Mesendoderm (in vitro differentiated cells): ENCODE results near the gene KRTAP5-1.

ENCODE experiments used
- DNase-seq: peaks from one replicate; pipeline ENCODE4 v3.0.0; 2013
- H2AK5ac ChIP-seq: 2 replicates; pipeline ENCODE4 v1.6.1; 2013; ENCODE audit warnings: low read length, inconsistent platforms
- H2BK120ac ChIP-seq: 2 replicates; pipeline ENCODE4 v1.6.1; 2013; ENCODE audit warnings: low read depth, mild to moderate bottlenecking, low read length, moderate library complexity, mixed read lengths
- H2BK15ac ChIP-seq: replicated peaks from 2 replicates; pipeline ENCODE4 v1.6.1; 2013; ENCODE audit warnings: low read depth, mild to moderate bottlenecking, moderate library complexity
- H2BK5ac ChIP-seq: 2 replicates; pipeline ENCODE4 v1.6.1; 2013; ENCODE audit warnings: low read length, inconsistent platforms
- H3K18ac ChIP-seq: 2 replicates; pipeline ENCODE4 v1.6.1; 2013; ENCODE audit warnings: mild to moderate bottlenecking, low read length, mixed read lengths
- H3K23ac ChIP-seq: one replicate; pipeline ENCODE4 v1.6.1; 2013; ENCODE audit warnings: low read length
- H3K27ac ChIP-seq: 2 replicates; pipeline ENCODE4 v1.5.1; 2013; ENCODE audit warnings: low read depth, mild to moderate bottlenecking, inconsistent platforms, low read length, moderate library complexity
- H3K27me3 ChIP-seq: 2 replicates; pipeline ENCODE4 v1.6.1; 2013; ENCODE audit warnings: low read length, control low read depth, mild to moderate bottlenecking, inconsistent platforms; ENCODE audit not compliant: insufficient read depth, poor library complexity
- H3K36me3 ChIP-seq: 2 replicates; pipeline ENCODE4 v1.6.1; 2013; ENCODE audit warnings: low read length, inconsistent platforms; ENCODE audit not compliant: control insufficient read depth, insufficient read depth
- H3K4ac ChIP-seq: one replicate; pipeline ENCODE4 v1.6.1; 2013; ENCODE audit warnings: low read depth, mild to moderate bottlenecking, low read length, moderate library complexity
- H3K4me1 ChIP-seq: 2 replicates; pipeline ENCODE4 v1.6.1; 2013; ENCODE audit warnings: low read depth, low read length, inconsistent platforms; ENCODE audit not compliant: control insufficient read depth
- H3K4me2 ChIP-seq: 2 replicates; pipeline ENCODE4 v1.6.1; 2013; ENCODE audit warnings: low read length
- H3K4me3 ChIP-seq: 2 replicates; pipeline ENCODE4 v1.5.1; 2013; ENCODE audit warnings: mild to moderate bottlenecking, low read length
- H3K56ac ChIP-seq: one replicate; pipeline ENCODE4 v1.6.1; 2013; ENCODE audit warnings: low read length
- H3K79me1 ChIP-seq: 2 replicates; pipeline ENCODE4 v1.6.1; 2013; ENCODE audit warnings: low read length, inconsistent platforms
- H3K79me2 ChIP-seq: 2 replicates; pipeline ENCODE4 v1.6.1; 2013; ENCODE audit warnings: mild to moderate bottlenecking, low read length; ENCODE audit not compliant: control insufficient read depth, insufficient read depth
- H3K9ac ChIP-seq: 2 replicates; pipeline ENCODE4 v1.6.1; 2013; ENCODE audit warnings: low read length, inconsistent platforms
- H4K5ac ChIP-seq: one replicate; pipeline ENCODE4 v1.6.1; 2013; ENCODE audit warnings: low read length
- H4K8ac ChIP-seq: one replicate; pipeline ENCODE4 v1.6.1; 2013; ENCODE audit warnings: low read depth, mild to moderate bottlenecking, control low read depth, low read length, moderate library complexity
- WGBS: extraction: QIAGEN DNeasy Blood & Tissue Kit; methylation state at CpG from one replicate; pipeline ENCODE4 v1.1.7; 2013; ENCODE audit warnings: low lambda C conversion rate, missing lambda C conversion rate; ENCODE audit not compliant: insufficient coverage; ENCODE audit errors: extremely low coverage; 5-methylcytosine and 5-hydroxymethylcytosine counted together

The KRTAP5-1 gene

GRCh38 chr11:1556278-1556902, 28.7 kb downstream of the KRTAP5-1 start:
- Histone ChIP-seq H4K8ac (no peak overlapping the region), H2BK120ac (no peak overlapping the region), H2AK5ac (no peak overlapping the region), H3K79me1 (no peaks in the 10 kb centered on the region), H3K56ac (no peak overlapping the region), H3K27ac (no peak overlapping the region), H2BK15ac (no peak overlapping the region), H3K18ac (no peak overlapping the region), H3K4me2 (no peak overlapping the region), H3K27me3 (peaks cover 15% of the 10 kb centered on the region), H3K36me3 (no peaks in the 10 kb centered on the region), H3K4me1 (no peaks in the 10 kb centered on the region), H3K4ac (no peak overlapping the region), H3K4me3 (no peak overlapping the region), H2BK5ac (no peak overlapping the region), H3K9ac (no peak overlapping the region), H4K5ac (no peak overlapping the region), H3K23ac (no peak overlapping the region), H3K79me2 (no peaks in the 10 kb centered on the region)
- no peak for DNase-seq
- 100% methylated on average over 2 of the region's 63 CpGs for WGBS

DNA sequence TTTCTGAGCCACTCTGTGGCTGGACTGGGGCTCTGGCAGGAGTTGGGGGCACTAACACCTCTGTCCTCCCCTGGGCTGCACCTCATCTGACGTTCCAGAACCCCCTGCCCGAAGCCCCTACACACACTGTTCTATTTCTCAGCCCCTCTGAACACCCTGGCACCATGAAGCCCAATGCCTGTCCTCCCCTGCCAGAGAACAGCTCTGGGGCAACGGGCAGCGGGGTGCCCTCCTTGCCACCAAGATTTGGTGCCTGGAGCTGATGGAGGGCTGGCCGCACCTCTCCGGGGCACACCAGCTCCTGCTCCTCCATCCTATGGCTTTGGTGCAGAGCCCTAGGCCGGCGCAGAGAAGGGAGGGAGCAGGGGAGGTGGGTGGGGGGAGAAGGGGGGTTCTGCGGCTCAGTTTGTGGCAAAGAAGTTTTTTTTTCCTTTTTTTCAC, 29.4 kb downstream of the KRTAP5-1 start:
- H2BK5ac ChIP-seq: no peak overlapping the region
- no peaks in the 10 kb centered on the region for H3K79me2 ChIP-seq
- peaks cover 15% of the 10 kb centered on the region for H3K27me3 ChIP-seq
- no peak overlapping the region for H4K8ac ChIP-seq
- no peak for DNase-seq
- H3K4me2 ChIP-seq: no peak overlapping the region
- H3K18ac ChIP-seq: no peak overlapping the region
- H3K23ac ChIP-seq: no peak overlapping the region
- no peak overlapping the region for H3K4ac ChIP-seq
- H3K79me1 ChIP-seq: no peaks in the 10 kb centered on the region
- no peaks in the 10 kb centered on the region for H3K4me1 ChIP-seq
- no peak overlapping the region for H3K56ac ChIP-seq
- no peak overlapping the region for H3K9ac ChIP-seq
- H3K27ac ChIP-seq: no peak overlapping the region
- no peak overlapping the region for H4K5ac ChIP-seq
- no peak overlapping the region for H2BK120ac ChIP-seq
- no peak overlapping the region for H3K4me3 ChIP-seq
- no peak overlapping the region for H2BK15ac ChIP-seq
- no peak overlapping the region for H2AK5ac ChIP-seq
- WGBS: no CpG with 5 or more reads among the region's 9 CpGs
- no peaks in the 10 kb centered on the region for H3K36me3 ChIP-seq

DNA sequence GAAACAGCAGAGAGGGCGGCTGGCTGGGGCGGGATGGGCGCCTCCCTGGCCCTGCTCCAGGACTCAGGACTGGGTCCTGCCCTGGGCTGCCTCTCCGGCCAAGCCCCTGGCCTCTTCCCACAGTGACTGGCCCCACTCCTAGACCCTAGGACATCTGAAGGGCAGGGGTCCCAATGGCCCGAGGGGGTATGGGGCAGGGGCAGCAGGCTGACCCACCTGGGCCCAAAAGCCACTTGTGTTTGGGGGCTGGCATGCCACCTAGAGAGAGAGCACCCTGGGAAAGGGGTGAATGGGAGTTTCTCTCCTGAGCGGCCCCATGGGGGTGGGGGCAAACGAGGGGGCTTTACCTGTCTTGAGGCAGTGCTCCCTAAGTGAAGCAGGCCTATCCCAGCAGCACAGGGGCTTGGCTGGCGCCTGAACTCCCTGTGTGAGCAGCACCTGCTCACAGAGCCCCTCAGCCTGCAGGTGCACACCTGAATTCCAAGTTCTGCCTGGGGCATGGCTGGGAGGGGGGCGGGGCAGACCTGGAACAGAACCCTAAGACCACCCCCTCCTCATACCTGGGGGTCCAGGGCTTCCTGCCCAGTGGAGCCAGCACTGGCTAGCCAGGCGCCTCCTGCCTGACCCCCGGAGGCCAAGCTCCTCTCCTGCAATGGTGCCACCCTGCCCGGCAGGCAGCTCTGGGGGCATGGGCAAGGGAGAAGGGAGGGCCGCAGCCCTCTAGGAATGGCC, 29.9 kb downstream of the KRTAP5-1 start:
- Histone ChIP-seq H3K27ac (no peak overlapping the region), H3K27me3 (peaks cover 15% of the 10 kb centered on the region), H3K56ac (no peak overlapping the region), H4K8ac (no peak overlapping the region), H2AK5ac (no peak overlapping the region), H3K23ac (no peak overlapping the region), H2BK120ac (no peak overlapping the region), H3K4ac (no peak overlapping the region), H2BK5ac (no peak overlapping the region), H3K36me3 (no peaks in the 10 kb centered on the region), H4K5ac (no peak overlapping the region), H3K79me2 (no peaks in the 10 kb centered on the region), H2BK15ac (no peak overlapping the region), H3K4me2 (no peak overlapping the region), H3K79me1 (no peaks in the 10 kb centered on the region), H3K4me1 (no peaks in the 10 kb centered on the region), H3K18ac (no peak overlapping the region), H3K9ac (no peak overlapping the region), H3K4me3 (no peak overlapping the region)
- WGBS: no CpG with 5 or more reads among the region's 13 CpGs
- DNase-seq: no peak

DNA sequence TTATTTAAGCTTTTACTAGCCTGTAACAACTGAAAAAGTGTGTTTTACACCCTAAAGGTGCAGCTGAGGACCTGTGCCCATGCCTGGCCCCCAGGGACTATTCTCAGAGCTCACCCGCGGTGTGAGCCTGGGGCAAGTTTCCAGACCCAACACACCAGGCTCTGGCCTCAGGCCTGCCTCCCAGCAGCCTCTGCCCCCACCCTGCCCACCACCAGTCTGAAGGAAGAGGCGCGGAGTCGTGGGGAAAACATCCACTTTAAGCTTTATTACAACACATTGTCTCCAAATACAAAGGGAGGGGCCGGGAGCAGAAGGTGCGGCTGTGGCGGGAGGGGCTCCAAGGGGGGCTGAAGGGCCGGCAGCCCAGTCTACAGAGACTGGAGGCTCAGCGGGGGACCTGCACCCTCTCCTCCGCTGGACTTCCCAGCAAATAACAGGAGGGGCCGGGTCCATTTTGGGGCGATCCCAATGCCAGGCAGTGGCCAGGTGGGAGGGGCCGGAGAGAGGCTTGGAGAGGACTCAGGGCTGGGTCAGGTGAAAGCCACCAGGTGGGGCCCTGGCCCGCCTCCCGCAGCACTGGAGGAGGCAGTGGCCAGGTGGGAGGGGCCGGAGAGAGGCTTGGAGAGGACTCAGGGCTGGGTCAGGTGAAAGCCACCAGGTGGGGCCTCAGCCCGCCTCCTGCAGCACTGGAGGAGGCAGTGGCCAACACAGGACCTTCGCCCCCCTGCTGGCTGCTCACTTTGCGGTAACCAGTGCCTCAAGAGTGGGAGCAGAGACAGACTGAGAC, 31.1 kb downstream of the KRTAP5-1 start:
- Histone ChIP-seq H2BK5ac (no peak overlapping the region), H3K18ac (no peak overlapping the region), H4K8ac (no peak overlapping the region), H3K36me3 (no peaks in the 10 kb centered on the region), H4K5ac (no peak overlapping the region), H3K79me2 (no peaks in the 10 kb centered on the region), H3K56ac (peak overlapping the region; percentile 1), H3K9ac (no peak overlapping the region), H3K4me2 (no peak overlapping the region), H3K27me3 (peaks cover 15% of the 10 kb centered on the region), H3K23ac (no peak overlapping the region), H3K79me1 (no peaks in the 10 kb centered on the region), H3K4me1 (no peaks in the 10 kb centered on the region), H2AK5ac (no peak overlapping the region), H3K4me3 (no peak overlapping the region), H3K27ac (no peak overlapping the region), H2BK120ac (no peak overlapping the region), H3K4ac (no peak overlapping the region), H2BK15ac (no peak overlapping the region)
- DNase-seq: peak; percentile 66
- no CpG with 5 or more reads among the region's 20 CpGs for WGBS

DNA sequence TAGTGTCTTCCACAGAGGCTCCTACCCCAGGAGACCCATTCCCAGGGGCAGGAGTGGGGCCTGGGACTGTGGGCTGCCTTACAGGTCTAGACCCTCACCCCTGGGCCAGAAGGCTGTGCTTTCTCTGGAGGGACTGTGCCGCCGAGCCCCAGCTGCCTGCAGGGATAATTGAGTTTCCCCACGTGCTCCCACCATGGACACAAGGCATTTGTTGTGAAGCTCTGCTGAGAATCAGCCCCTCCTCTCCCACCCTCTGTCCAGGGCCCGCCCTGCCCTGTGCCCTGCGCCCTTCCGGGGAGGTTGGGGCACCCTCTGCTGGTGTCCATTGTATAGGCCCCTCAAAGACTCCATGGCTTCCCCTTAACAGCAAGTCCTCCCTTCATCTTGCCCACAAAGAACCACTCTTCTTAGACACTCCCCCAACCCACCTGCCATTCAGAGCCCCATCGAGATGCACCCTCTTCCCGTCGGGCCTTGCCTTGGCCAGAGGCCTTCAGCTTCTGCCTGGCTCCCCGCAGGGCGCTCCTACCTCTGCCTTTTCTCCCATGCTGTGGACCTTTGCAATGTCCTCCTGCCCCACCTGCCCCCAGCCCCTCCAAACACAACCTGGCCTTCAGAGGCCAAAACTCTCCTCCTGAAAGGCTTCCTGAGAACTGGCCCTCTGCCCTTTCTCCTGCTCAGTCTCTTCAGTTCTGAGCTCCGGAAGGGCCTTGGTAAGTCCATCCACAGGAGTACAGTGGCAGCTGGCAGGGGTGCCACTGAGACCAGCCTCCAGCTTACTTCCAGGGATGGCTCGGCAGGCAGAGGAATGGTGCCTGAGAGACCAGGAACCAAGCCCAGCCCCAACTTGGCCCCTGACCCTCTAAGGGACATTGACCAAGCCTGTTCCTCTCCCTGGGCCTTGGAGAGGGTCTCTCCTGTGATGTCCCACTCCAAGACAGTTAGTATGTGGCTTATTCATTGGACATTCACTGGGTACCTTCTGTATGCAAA, 35.4 kb downstream of the KRTAP5-1 start:
- Histone ChIP-seq H3K18ac (no peak overlapping the region), H3K27ac (no peak overlapping the region), H2BK15ac (no peak overlapping the region), H3K79me2 (no peaks in the 10 kb centered on the region), H2BK5ac (no peak overlapping the region), H3K27me3 (peaks cover 22% of the 10 kb centered on the region), H3K23ac (no peak overlapping the region), H4K8ac (no peak overlapping the region), H4K5ac (no peak overlapping the region), H3K56ac (no peak overlapping the region), H2AK5ac (no peak overlapping the region), H3K4me1 (no peaks in the 10 kb centered on the region), H3K4ac (no peak overlapping the region), H3K79me1 (no peaks in the 10 kb centered on the region), H2BK120ac (no peak overlapping the region), H3K4me3 (no peak overlapping the region), H3K4me2 (no peak overlapping the region), H3K36me3 (no peaks in the 10 kb centered on the region), H3K9ac (no peak overlapping the region)
- no CpG with 5 or more reads among the region's 13 CpGs for WGBS
- DNase-seq: no peak
